Nephron (organoid): Measurements from ENCODE around the gene ADAMTSL1.

ENCODE experiments used
- H3K27ac Mint-ChIP-seq, 3 experiments: 2 replicates each; pipeline ENCODE4 v1.8.0; 2020; ENCODE audit warnings: mixed read lengths in 3 of 3, mild to moderate bottlenecking in 2 of 3, moderate library complexity in 1 of 3
- H3K27me3 Mint-ChIP-seq: 2 replicates; pipeline ENCODE4 v1.8.0; 2021; ENCODE audit warnings: low read depth, mild to moderate bottlenecking, moderate library complexity, mixed read lengths
- H3K36me3 Mint-ChIP-seq: 2 replicates; pipeline ENCODE4 v1.8.0; 2020; ENCODE audit warnings: low read depth, mixed read lengths
- H3K4me1 Mint-ChIP-seq: 2 replicates; pipeline ENCODE4 v1.8.0; 2020; ENCODE audit warnings: mixed read lengths
- H3K4me3 Mint-ChIP-seq, 3 experiments: 2 replicates each; pipeline ENCODE4 v1.8.0; 2020; ENCODE audit warnings: mild to moderate bottlenecking in 3 of 3, mixed read lengths in 3 of 3, moderate library complexity in 2 of 3
- H3K9me3 Mint-ChIP-seq: 2 replicates; pipeline ENCODE4 v1.8.0; 2020; ENCODE audit warnings: mixed read lengths
- CTCF ChIP-seq, 3 experiments: fragments of 200-600 bp; sonication (generic); IDR thresholded peaks; one replicate each; pipeline ENCODE4 v1.5.0; 2021; ENCODE audit warnings: antibody characterized with exemption in 3 of 3; ENCODE audit not compliant: unreplicated experiment in 3 of 3

The ADAMTSL1 gene

GRCh38 chr9:18910916-18911315, 437.0 kb downstream of the ADAMTSL1 start:
- Mint-ChIP-seq H3K27ac (peak overlapping the region; percentile 52 to 83 (median 66)), H3K27me3 (peaks cover 3% of the 10 kb centered on the region), H3K36me3 (peaks cover 9% of the 10 kb centered on the region), H3K9me3 (no peaks in the 10 kb centered on the region), H3K4me3 (no peak overlapping the region), H3K4me1 (peaks cover 39% of the 10 kb centered on the region)
- TF ChIP-seq CTCF (IDR thresholded peaks at IDR 0.05; ENCODE audit: unreplicated experiment in 3 of 3) = no peak

GRCh38 chr9:18911714-18912342, 437.9 kb downstream of the ADAMTSL1 start:
- Mint-ChIP-seq H3K4me3 (no peak overlapping the region), H3K27ac (peak overlapping the region in 1 of 3 experiments; percentile 83), H3K9me3 (no peaks in the 10 kb centered on the region), H3K27me3 (peaks cover 3% of the 10 kb centered on the region), H3K36me3 (peaks cover 5% of the 10 kb centered on the region), H3K4me1 (peaks cover 34% of the 10 kb centered on the region)
- TF ChIP-seq CTCF (IDR thresholded peaks at IDR 0.05; ENCODE audit: unreplicated experiment in 3 of 3) = no peak

GRCh38 chr9:18920141-18921084, 446.5 kb downstream of the ADAMTSL1 start:
- H3K27me3 Mint-ChIP-seq = peaks cover 7% of the 10 kb centered on the region
- H3K27ac Mint-ChIP-seq = peak overlapping the region; percentile 8 to 69 (median 49)
- H3K9me3 Mint-ChIP-seq = no peaks in the 10 kb centered on the region
- H3K36me3 Mint-ChIP-seq = no peaks in the 10 kb centered on the region
- no peak overlapping the region for H3K4me3 Mint-ChIP-seq
- H3K4me1 Mint-ChIP-seq = peaks cover 37% of the 10 kb centered on the region
- no peak for TF ChIP-seq CTCF (IDR thresholded peaks at IDR 0.05; ENCODE audit: unreplicated experiment in 3 of 3)

- H3K27me3 Mint-ChIP-seq = peaks cover 7% of the 10 kb centered on the region
- peaks cover 40% of the 10 kb centered on the region for H3K4me1 Mint-ChIP-seq
- H3K36me3 Mint-ChIP-seq = no peaks in the 10 kb centered on the region
- H3K27ac Mint-ChIP-seq = peak overlapping the region in 2 of 3 experiments; percentile 43 to 83
- no peaks in the 10 kb centered on the region for H3K9me3 Mint-ChIP-seq
- TF ChIP-seq CTCF (IDR thresholded peaks at IDR 0.05; ENCODE audit: unreplicated experiment in 3 of 3) = no peak
- H3K4me3 Mint-ChIP-seq = no peak overlapping the region
These were observed 447.6 kb downstream of the ADAMTSL1 start for GRCh38 chr9:18921366-18922075.

- H3K4me1 Mint-ChIP-seq = peaks cover 36% of the 10 kb centered on the region
- H3K4me3 Mint-ChIP-seq = no peak overlapping the region
- H3K27me3 Mint-ChIP-seq = peaks cover 7% of the 10 kb centered on the region
- TF ChIP-seq CTCF (IDR thresholded peaks at IDR 0.05; ENCODE audit: unreplicated experiment in 3 of 3) = no peak
- no peaks in the 10 kb centered on the region for H3K36me3 Mint-ChIP-seq
- no peaks in the 10 kb centered on the region for H3K9me3 Mint-ChIP-seq
- peak overlapping the region in 2 of 3 experiments; percentile 43 to 83 for H3K27ac Mint-ChIP-seq
These were observed 448.4 kb downstream of the ADAMTSL1 start for GRCh38 chr9:18922161-18922885.
